ENCODE data around the gene ANKRD35. TPM values are rescaled to one million over a fixed set of nuclear protein-coding genes. Genes with fewer than 3 reads are reported as not detected.
A peak's percentile ranks its signal among the peaks of the same experiment; 100 is the strongest.

Gene ANKRD35
- total RNA-seq, 2 experiments from 2014 or later: 0.33 to 0.35 TPM

- Mint-ChIP-seq H3K27ac (peak overlapping the region; percentile 56), H3K27me3 (peaks cover 48% of the 10 kb centered on the region), H3K36me3 (ENCODE audit: low read depth) (no peaks in the 10 kb centered on the region), H3K4me3 (peak overlapping the region; percentile 70), H3K9me3 (no peaks in the 10 kb centered on the region), H3K4me1 (peaks cover 19% of the 10 kb centered on the region)
- DNase-seq: peak; percentile 54
- ChIA-PET CTCF (interaction anchor here (0.7 to 2.2 kb wide), 7 partner anchors 10 to 160 kb away, joined by 3 to 14 read pairs (median 5); partner anchors contain the start of genes ANKRD35, NUDT17 and RBM8A), POLR2A (interaction anchor here (0.8 to 3.4 kb wide), 9 partner anchors 11 to 123 kb away, joined by 3 to 21 read pairs (median 6); partner anchors contain the start of genes ANKRD34A, ANKRD35, PEX11B and PIAS3)
Measured at GRCh38 chr1:145871994-145872924, 13.4 kb downstream of the ANKRD35 start.

DNA sequence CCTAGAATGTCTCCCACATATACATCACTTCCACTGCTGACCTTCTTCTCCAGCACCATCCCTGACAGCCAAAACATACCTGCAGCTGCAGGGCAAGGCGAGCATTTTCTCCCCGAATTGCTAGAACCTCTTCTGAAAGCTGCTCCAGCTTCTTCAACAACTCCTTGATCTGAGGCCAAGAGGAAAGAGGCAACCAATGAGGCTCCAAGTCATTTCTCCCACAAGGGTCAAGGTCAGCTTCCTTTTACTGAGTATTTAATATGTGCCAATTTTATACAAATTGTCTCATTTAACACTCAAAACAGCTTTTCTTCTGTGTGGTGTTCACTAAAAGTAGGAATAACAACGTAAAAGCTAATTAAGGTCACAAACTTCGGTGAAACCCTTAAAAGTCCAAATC lies 17.4 kb downstream of the ANKRD35 start:
- H3K9me3 Mint-ChIP-seq: no peaks in the 10 kb centered on the region
- no peak overlapping the region for H3K4me3 Mint-ChIP-seq
- peaks cover 48% of the 10 kb centered on the region for H3K27me3 Mint-ChIP-seq
- CTCF ChIA-PET: interaction anchor here (3.1 kb wide), 1 partner anchor 22 kb away, joined by 15 read pairs; the partner anchor contains the start of gene NUDT17
- no peak overlapping the region for H3K27ac Mint-ChIP-seq
- POLR2A ChIA-PET: interaction anchor here (1.3 to 1.7 kb wide), 2 partner anchors 23 to 50 kb away, joined by 3 to 5 read pairs; partner anchors contain the start of gene PEX11B
- DNase-seq: no peak
- H3K36me3 Mint-ChIP-seq (ENCODE audit: low read depth): no peaks in the 10 kb centered on the region
- peaks cover 17% of the 10 kb centered on the region for H3K4me1 Mint-ChIP-seq

- POLR2A ChIA-PET: interaction anchor here (0.8 to 1.3 kb wide), 2 partner anchors 16 to 64 kb away, joined by 3 to 4 read pairs; partner anchors contain the start of gene RBM8A
- no peak for DNase-seq
- CTCF ChIA-PET: interaction anchor here (11.1 kb wide), 1 partner anchor 17 kb away, joined by 182 read pairs; the partner anchor contains the start of gene NUDT17
- H3K36me3 Mint-ChIP-seq (ENCODE audit: low read depth): no peaks in the 10 kb centered on the region
- no peaks in the 10 kb centered on the region for H3K9me3 Mint-ChIP-seq
- H3K4me1 Mint-ChIP-seq: peaks cover 4% of the 10 kb centered on the region
- no peak overlapping the region for H3K4me3 Mint-ChIP-seq
- no peak overlapping the region for H3K27ac Mint-ChIP-seq
- H3K27me3 Mint-ChIP-seq: peaks cover 33% of the 10 kb centered on the region
Measured at GRCh38 chr1:145863282-145864018, 22.2 kb downstream of the ANKRD35 start.

- peaks cover 17% of the 10 kb centered on the region for H3K27me3 Mint-ChIP-seq
- CTCF ChIA-PET: interaction anchor here (1.0 to 11.1 kb wide), 14 partner anchors 13 to 178 kb away, joined by 3 to 182 read pairs (median 6); partner anchors contain the start of genes ANKRD34A, ANKRD35, NUDT17 and PEX11B
- H3K4me1 Mint-ChIP-seq: peaks cover 16% of the 10 kb centered on the region
- DNase-seq: peak; percentile 78
- POLR2A ChIA-PET: interaction anchor here (0.6 to 6.1 kb wide), 25 partner anchors 10 to 578 kb away, joined by 3 to 71 read pairs (median 4); partner anchors contain the start of genes ANKRD34A, ANKRD35, LIX1L and NUDT17
- H3K4me3 Mint-ChIP-seq: peak overlapping the region; percentile 97
- peaks cover 17% of the 10 kb centered on the region for H3K36me3 Mint-ChIP-seq (ENCODE audit: low read depth)
- H3K9me3 Mint-ChIP-seq: no peaks in the 10 kb centered on the region
- peak overlapping the region; percentile 76 for H3K27ac Mint-ChIP-seq
Measured at GRCh38 chr1:145859491-145860023, 26.1 kb downstream of the ANKRD35 start.

GRCh38 chr1:145858901-145859490 lies 26.7 kb downstream of the ANKRD35 start, which contains the start of gene PIAS3:
TSS of gene PIAS3 (minus strand) at chr1:145859081. CDS start at chr1:145858990, 91 bp downstream.
- POLR2A ChIA-PET: interaction anchor here (0.8 to 6.1 kb wide), 25 partner anchors 10 to 578 kb away, joined by 3 to 71 read pairs (median 4); partner anchors contain the start of genes ANKRD34A, ANKRD35, LIX1L and NUDT17

DNA sequence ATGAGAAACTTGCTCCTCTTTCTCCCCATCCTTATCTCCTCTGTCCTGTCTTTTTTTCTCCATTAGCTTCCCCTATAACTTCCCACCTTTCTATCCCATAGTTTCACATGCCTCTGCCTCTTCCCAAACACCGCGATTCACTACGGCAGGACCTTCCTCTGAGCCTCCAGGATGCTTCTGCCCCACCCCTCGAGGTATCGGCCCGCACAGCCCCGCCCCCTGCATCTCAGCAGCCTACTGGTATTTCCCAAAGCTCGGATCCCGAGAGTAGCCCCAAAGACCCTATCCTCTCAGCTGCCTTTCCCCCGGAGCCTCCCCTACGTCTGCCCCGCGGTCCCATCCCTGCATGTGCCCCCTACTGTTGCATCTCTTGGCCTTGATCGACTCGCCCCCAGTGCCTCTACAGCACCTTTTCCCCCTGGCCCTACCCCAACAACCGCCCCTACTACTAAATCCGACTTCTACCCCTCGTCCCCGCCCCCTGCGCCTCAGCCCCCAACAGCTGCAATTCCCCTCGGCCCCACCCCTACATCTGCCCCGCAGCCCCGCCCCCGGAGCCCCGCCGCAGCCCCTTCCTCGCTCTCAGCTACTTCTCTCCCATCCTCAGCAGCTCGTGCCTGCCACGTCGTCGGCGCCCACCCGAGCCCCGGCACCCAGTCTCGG lies 27.3 kb downstream of the ANKRD35 start:
- no peaks in the 10 kb centered on the region for H3K9me3 Mint-ChIP-seq
- peaks cover 6% of the 10 kb centered on the region for H3K27me3 Mint-ChIP-seq
- peak overlapping the region; percentile 97 for H3K4me3 Mint-ChIP-seq
- DNase-seq: peak; percentile 63
- ChIA-PET POLR2A (interaction anchor here (0.8 to 6.1 kb wide), 21 partner anchors 11 to 578 kb away, joined by 3 to 71 read pairs (median 8); partner anchors contain the start of genes ANKRD34A, ANKRD35, LIX1L and NUDT17), CTCF (interaction anchor here (0.8 to 11.1 kb wide), 17 partner anchors 12 to 181 kb away, joined by 3 to 182 read pairs (median 5); partner anchors contain the start of genes ANKRD34A, ANKRD35, NUDT17 and PEX11B)
- H3K36me3 Mint-ChIP-seq (ENCODE audit: low read depth): peaks cover 24% of the 10 kb centered on the region
- peak overlapping the region; percentile 76 for H3K27ac Mint-ChIP-seq
- H3K4me1 Mint-ChIP-seq: peaks cover 16% of the 10 kb centered on the region

More at GRCh38 chr1:145858901-145859490, 26.7 kb downstream of the ANKRD35 start, which contains the start of gene PIAS3:
- peak within 1 kb of the TSS; percentile 97 for H3K4me3 Mint-ChIP-seq
- peak within 1 kb of the TSS; percentile 76 for H3K27ac Mint-ChIP-seq
- peak; percentile 90 for DNase-seq
- CTCF ChIA-PET: interaction anchor here (0.8 to 11.1 kb wide), 16 partner anchors 12 to 178 kb away, joined by 3 to 182 read pairs (median 6); partner anchors contain the start of genes ANKRD34A, ANKRD35, NUDT17 and PEX11B
- peaks cover 20% of the 10 kb centered on the region for H3K36me3 Mint-ChIP-seq (ENCODE audit: low read depth)
- peaks cover 16% of the 10 kb centered on the region for H3K4me1 Mint-ChIP-seq
- no peaks in the 10 kb centered on the region for H3K9me3 Mint-ChIP-seq
- peaks cover 12% of the 10 kb centered on the region for H3K27me3 Mint-ChIP-seq

- H3K4me3 Mint-ChIP-seq: no peak overlapping the region
- peaks cover 27% of the 10 kb centered on the region for H3K36me3 Mint-ChIP-seq (ENCODE audit: low read depth)
- H3K27me3 Mint-ChIP-seq: no peaks in the 10 kb centered on the region
- peaks cover 16% of the 10 kb centered on the region for H3K4me1 Mint-ChIP-seq
- ChIA-PET POLR2A (interaction anchor here (0.9 to 6.1 kb wide), 6 partner anchors 10 to 180 kb away, joined by 3 to 71 read pairs (median 18); partner anchors contain the start of genes ANKRD35 and NUDT17), CTCF (interaction anchor here (1.1 to 11.1 kb wide), 4 partner anchors 10 to 175 kb away, joined by 3 to 182 read pairs (median 8); partner anchors contain the start of gene NUDT17)
- no peak overlapping the region for H3K27ac Mint-ChIP-seq
- DNase-seq: no peak
- no peaks in the 10 kb centered on the region for H3K9me3 Mint-ChIP-seq
Measured at GRCh38 chr1:145857170-145857569, 28.5 kb downstream of the ANKRD35 start.

DNA sequence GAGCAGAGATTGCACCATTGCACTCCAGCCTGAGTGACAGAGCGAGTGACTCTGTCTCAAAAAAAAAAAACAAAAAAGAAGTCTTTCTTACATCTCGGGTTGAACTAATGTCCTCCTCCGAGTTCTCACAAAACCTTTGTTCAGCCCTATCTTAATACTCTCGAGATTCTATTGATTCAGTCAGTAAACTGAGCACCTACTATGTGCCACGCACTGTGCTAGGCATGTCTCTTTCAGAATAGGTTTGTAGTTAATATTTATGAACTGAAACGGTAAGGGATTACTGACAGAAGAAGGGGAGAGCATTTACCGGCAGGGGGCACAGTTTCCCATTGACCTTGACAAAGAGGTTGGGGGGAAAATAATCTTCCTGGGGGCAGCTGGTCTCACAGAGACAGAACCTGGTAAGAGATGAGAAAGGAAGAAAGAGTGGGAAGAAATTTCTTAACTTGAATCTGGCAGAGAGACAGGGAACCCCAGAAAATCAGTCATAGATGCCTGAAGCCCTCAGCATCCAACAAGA lies 30.2 kb downstream of the ANKRD35 start:
- DNase-seq: no peak
- POLR2A ChIA-PET: interaction anchor here (1.0 kb wide), 1 partner anchor 10 kb away, joined by 3 read pairs; the partner anchor contains the start of gene NUDT17
- no peak overlapping the region for H3K4me3 Mint-ChIP-seq
- H3K27ac Mint-ChIP-seq: no peak overlapping the region
- CTCF ChIA-PET: interaction anchor here (0.9 to 11.1 kb wide), 2 partner anchors 9 to 158 kb away, joined by 3 to 182 read pairs; partner anchors contain the start of gene NUDT17
- no peaks in the 10 kb centered on the region for H3K9me3 Mint-ChIP-seq
- H3K27me3 Mint-ChIP-seq: no peaks in the 10 kb centered on the region
- peaks cover 16% of the 10 kb centered on the region for H3K4me1 Mint-ChIP-seq
- H3K36me3 Mint-ChIP-seq (ENCODE audit: low read depth): peaks cover 34% of the 10 kb centered on the region

DNA sequence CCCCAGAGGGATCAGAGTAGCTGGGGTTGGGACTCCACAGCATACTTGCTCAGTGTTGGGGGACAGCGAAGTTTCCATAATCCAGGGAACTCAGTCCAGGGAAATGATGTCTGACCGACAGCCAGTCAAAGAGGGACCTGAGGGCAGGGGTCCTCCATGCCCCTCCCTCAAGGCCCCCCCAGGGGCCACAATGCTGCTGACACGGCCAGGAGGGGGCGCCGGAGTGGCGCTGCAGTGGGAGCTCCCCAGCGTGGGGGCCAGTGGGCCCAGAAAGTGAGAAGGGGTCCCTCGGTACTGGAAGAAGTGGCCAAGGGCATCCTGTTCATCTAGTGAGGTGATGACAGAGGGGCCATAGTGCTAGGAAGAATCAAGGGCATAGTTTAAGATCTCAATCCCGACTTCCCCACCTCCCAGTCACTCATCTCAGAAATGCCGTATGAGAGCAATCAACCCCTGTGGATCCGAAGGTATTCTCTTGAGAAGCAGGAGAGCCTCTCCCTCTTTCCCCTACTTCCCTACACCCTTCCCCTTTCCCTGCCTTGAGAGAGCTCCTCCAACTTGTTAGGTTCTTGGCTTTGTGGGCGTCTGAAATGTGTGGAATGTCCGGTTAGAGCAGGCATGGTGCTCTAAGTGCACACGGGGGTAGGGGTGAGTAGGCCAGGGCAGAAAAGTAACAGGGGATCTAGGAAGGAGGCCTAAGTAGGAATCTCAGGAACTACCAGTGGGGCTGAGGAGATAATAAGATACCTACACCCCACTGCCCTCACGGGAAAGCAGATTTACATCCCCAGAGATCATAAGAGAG lies 36.1 kb downstream of the ANKRD35 start:
- POLR2A ChIA-PET: interaction anchor here (1.0 to 6.9 kb wide), 3 partner anchors 9 to 159 kb away, joined by 3 to 71 read pairs (median 3); partner anchors contain the start of genes PIAS3 and RBM8A
- H3K9me3 Mint-ChIP-seq: no peaks in the 10 kb centered on the region

DNA sequence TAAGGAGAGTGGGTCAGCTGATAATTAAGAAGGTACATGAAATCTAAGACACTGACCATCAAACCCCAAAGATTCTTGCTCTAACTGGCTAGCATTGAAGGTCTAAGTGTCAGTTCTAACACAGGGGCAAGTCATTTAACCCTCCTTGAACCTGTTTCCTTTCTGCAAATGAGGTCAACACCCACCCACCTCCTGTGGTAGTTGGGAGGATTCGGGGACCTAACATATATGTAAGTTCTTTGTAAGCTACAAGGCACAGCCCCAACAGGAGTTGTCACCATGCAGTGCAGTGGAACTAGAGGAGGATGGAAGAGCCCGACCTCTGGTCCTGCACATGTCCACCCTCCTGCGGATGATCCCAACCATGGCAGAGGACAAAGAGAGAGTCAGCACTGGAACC lies 37.8 kb downstream of the ANKRD35 start:
- Mint-ChIP-seq H3K27ac (no peak overlapping the region), H3K4me3 (no peak overlapping the region), H3K9me3 (no peaks in the 10 kb centered on the region), H3K4me1 (peaks cover 7% of the 10 kb centered on the region), H3K36me3 (ENCODE audit: low read depth) (peaks cover 19% of the 10 kb centered on the region), H3K27me3 (no peaks in the 10 kb centered on the region)
- ChIA-PET CTCF (interaction anchor here (1.2 to 8.9 kb wide), 9 partner anchors 10 to 163 kb away, joined by 3 to 182 read pairs (median 9); partner anchors contain the start of genes ANKRD34A, ANKRD35, ITGA10 and PIAS3), POLR2A (interaction anchor here (1.2 to 6.9 kb wide), 4 partner anchors 11 to 117 kb away, joined by 3 to 71 read pairs (median 16); partner anchors contain the start of genes ANKRD34A, PIAS3, POLR3C and POLR3GL)
- no peak for DNase-seq

More for the DNA sequence above, 36.1 kb downstream of the ANKRD35 start:
- Mint-ChIP-seq H3K27ac (no peak overlapping the region), H3K27me3 (no peaks in the 10 kb centered on the region), H3K4me3 (no peak overlapping the region), H3K36me3 (ENCODE audit: low read depth) (peaks cover 27% of the 10 kb centered on the region), H3K4me1 (peaks cover 7% of the 10 kb centered on the region)
- CTCF ChIA-PET: interaction anchor here (0.7 to 8.9 kb wide), 8 partner anchors 10 to 172 kb away, joined by 3 to 182 read pairs (median 7); partner anchors contain the start of genes HJV, ITGA10 and PIAS3
- DNase-seq: no peak

Data from activated CD4-positive, alpha-beta memory T cell treated with anti-CD3 and anti-CD28 coated beads, Interleukin-2, amount 10 ng/mL, durations not matched to agents 7 days and 5 days (primary cell).